ENCODE measurements around the gene CCDC69. TPM values are rescaled to one million over a fixed set of nuclear protein-coding genes. Genes with fewer than 3 reads are reported as not detected.

Gene CCDC69
- total RNA-seq, 1 donor from 2014 or later, result 3.4 TPM

- H3K4me3 ChIP-seq (ENCODE audit: low read depth, low read length), result no peak overlapping the region
- no peak for TF ChIP-seq CTCF (conservative IDR thresholded peaks at IDR 0.05; ENCODE audit: low read depth, low read length)
- DNase-seq (ENCODE audit: low read depth), result no peak
Observed at GRCh38 chr5:151144922-151145321, 79.0 kb downstream of the CCDC69 start.

- no peak overlapping the region for H3K4me3 ChIP-seq (ENCODE audit: low read depth, low read length)
- TF ChIP-seq CTCF (conservative IDR thresholded peaks at IDR 0.05; ENCODE audit: low read depth, low read length), result no peak
- no peak for DNase-seq (ENCODE audit: low read depth)
Observed at GRCh38 chr5:151144275-151144674, 79.6 kb downstream of the CCDC69 start.

GRCh38 chr5:151143645-151144044 is 80.2 kb downstream of the CCDC69 start:
- H3K4me3 ChIP-seq (ENCODE audit: low read depth, low read length), result no peak overlapping the region
- no peak for DNase-seq (ENCODE audit: low read depth)
- no peak for TF ChIP-seq CTCF (conservative IDR thresholded peaks at IDR 0.05; ENCODE audit: low read depth, low read length)

GRCh38 chr5:151142933-151143332 is 81.0 kb downstream of the CCDC69 start:
- no peak for DNase-seq (ENCODE audit: low read depth)
- H3K4me3 ChIP-seq (ENCODE audit: low read depth, low read length), result no peak overlapping the region
- TF ChIP-seq CTCF (conservative IDR thresholded peaks at IDR 0.05; ENCODE audit: low read depth, low read length), result no peak

GRCh38 chr5:151141535-151141934 is 82.4 kb downstream of the CCDC69 start:
- no peak for DNase-seq (ENCODE audit: low read depth)
- H3K4me3 ChIP-seq (ENCODE audit: low read depth, low read length), result no peak overlapping the region
- TF ChIP-seq CTCF (conservative IDR thresholded peaks at IDR 0.05; ENCODE audit: low read depth, low read length), result no peak

GRCh38 chr5:151140686-151141459 is 83.0 kb downstream of the CCDC69 start:
- DNase-seq (ENCODE audit: low read depth), result no peak
- no peak for TF ChIP-seq CTCF (conservative IDR thresholded peaks at IDR 0.05; ENCODE audit: low read depth, low read length)
- no peak overlapping the region for H3K4me3 ChIP-seq (ENCODE audit: low read depth, low read length)

- no peak for DNase-seq (ENCODE audit: low read depth)
- no peak for TF ChIP-seq CTCF (conservative IDR thresholded peaks at IDR 0.05; ENCODE audit: low read depth, low read length)
- no peak overlapping the region for H3K4me3 ChIP-seq (ENCODE audit: low read depth, low read length)
Observed at GRCh38 chr5:151139646-151140045, 84.2 kb downstream of the CCDC69 start.

Data from epithelial cell of proximal tubule (primary cell).